ENCODE results near the gene HOXD4.

DNA sequence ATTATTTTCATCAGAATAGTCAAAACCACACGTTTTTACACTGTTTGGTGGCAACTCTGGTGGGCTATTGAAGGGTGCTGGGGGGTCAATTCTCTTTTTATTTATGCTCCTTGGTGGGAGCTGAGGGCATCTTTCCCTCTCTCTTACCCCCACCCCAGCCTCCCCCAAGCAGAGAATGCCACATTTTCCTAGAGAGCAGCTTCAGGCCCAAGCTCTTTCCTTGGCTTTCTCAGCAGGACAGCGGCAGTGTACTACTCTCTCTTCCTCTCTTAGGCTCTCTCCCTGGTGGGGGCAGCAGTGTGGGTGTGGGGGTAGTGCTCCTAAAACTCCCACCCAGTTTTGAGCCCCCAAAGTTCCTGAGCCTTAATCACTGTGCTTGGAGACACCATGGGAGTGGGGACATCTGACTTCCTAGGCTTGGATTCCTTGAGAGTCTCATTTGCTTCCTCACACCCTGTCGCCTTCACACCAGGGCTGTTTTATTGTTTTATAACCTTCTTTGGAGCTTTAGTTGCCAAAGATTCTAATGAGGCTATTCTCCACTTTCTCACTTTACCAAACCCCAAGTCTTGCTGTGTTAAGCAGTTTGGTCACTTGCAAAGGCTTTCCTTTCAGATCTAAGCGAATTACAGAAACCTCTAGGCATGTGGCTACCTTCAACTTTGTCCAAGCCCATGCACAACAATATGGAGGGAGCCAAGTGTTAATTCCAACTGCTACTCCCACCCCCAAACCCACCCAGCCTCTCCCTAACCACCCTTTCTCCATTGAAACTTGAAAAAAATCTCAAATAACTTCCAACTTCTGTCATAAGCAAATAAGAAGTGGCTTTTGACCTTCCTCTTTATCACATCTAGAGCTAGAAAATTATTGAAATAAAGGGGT, 6.0 kb upstream of the HOXD4 start:
- TF ChIP-seq, protein P1, sequence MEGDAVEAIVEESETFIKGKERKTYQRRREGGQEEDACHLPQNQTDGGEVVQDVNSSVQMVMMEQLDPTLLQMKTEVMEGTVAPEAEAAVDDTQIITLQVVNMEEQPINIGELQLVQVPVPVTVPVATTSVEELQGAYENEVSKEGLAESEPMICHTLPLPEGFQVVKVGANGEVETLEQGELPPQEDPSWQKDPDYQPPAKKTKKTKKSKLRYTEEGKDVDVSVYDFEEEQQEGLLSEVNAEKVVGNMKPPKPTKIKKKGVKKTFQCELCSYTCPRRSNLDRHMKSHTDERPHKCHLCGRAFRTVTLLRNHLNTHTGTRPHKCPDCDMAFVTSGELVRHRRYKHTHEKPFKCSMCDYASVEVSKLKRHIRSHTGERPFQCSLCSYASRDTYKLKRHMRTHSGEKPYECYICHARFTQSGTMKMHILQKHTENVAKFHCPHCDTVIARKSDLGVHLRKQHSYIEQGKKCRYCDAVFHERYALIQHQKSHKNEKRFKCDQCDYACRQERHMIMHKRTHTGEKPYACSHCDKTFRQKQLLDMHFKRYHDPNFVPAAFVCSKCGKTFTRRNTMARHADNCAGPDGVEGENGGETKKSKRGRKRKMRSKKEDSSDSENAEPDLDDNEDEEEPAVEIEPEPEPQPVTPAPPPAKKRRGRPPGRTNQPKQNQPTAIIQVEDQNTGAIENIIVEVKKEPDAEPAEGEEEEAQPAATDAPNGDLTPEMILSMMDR (IDR thresholded peaks at IDR 0.05 in 4 of 5, conservative IDR thresholded peaks at IDR 0.05 in 1 of 5) = no peak
- no peak for TF ChIP-seq POLR2A (IDR thresholded peaks at IDR 0.05)
